ENCODE data around the gene SLC6A19.

SLC6A19 gene

DNA sequence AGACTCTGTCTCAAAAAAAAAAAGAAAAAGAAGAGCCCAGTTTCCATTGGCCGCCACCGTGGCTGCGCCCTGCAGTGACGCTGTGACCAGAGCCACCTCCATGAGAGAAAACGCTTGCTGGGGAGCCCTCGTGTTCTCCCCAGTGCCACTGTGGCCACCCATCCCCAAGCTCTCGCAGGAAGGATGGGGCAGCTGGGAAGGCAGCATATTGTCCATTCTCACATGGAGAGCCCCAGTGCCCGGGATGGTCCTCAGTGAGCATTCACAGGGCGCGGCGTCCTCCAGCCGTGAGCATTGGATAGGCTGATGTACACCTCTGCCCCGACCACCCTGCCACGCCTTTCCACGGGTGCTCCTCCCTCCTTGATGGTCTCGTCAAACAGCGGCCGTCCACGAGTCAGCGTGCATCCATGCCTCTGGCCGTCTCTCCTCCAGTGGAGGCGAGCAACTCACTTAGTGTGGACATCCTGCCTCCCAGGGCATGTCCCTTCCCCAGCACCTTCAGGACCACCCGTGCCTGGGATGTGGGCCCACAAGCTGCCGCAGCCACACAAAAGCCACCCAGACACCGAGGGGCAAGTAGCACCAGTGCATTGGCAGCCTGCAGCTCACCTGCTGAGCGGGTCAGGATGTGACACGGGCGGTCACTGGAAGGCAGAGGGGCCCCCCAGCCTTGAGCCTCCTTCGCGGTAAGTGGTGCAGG, 23.4 kb upstream of the SLC6A19 start (continued):
- no peak for TF ChIP-seq PRDM6 (tag by site-specific recombination; IDR thresholded peaks at IDR 0.05)
- TF ChIP-seq ZFHX2 (tag by site-specific recombination; conservative IDR thresholded peaks at IDR 0.05) = no peak
- TF ChIP-seq ZNF433 (tag by site-specific recombination; IDR thresholded peaks at IDR 0.05; ENCODE audit: low read depth) = no peak
- TF ChIP-seq, protein P1, sequence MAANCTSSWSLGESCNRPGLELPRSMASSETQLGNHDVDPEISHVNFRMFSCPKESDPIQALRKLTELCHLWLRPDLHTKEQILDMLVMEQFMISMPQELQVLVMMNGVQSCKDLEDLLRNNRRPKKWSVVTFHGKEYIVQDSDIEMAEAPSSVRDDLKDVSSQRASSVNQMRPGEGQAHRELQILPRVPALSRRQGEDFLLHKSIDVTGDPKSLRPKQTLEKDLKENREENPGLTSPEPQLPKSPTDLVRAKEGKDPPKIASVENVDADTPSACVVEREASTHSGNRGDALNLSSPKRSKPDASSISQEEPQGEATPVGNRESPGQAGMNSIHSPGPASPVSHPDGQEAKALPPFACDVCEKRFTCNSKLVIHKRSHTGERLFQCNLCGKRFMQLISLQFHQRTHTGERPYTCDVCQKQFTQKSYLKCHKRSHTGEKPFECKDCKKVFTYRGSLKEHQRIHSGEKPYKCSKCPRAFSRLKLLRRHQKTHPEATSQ (tag by site-specific recombination; IDR thresholded peaks at IDR 0.05) = no peak
- TF ChIP-seq ZNF292 (tag by site-specific recombination; IDR thresholded peaks at IDR 0.05; ENCODE audit: borderline replicate concordance, low read depth) = no peak
- no peak for TF ChIP-seq YY1 (tag by site-specific recombination; IDR thresholded peaks at IDR 0.05)
- no peak for TF ChIP-seq TRIM28 (IDR thresholded peaks at IDR 0.05; ENCODE audit: borderline replicate concordance, low read length)
- no peak for TF ChIP-seq SALL2 (tag by site-specific recombination; IDR thresholded peaks at IDR 0.05; ENCODE audit: borderline replicate concordance)
- TF ChIP-seq ZNF335 (tag by site-specific recombination; conservative IDR thresholded peaks at IDR 0.05) = no peak
- TF ChIP-seq ZNF768 (tag by site-specific recombination; IDR thresholded peaks at IDR 0.05) = no peak
- no peak for TF ChIP-seq ZNF112 (tag by site-specific recombination; IDR thresholded peaks at IDR 0.05)
- no peak for TF ChIP-seq ZNF169 (tag by site-specific recombination; IDR thresholded peaks at IDR 0.05)
- TF ChIP-seq ZNF266 (tag by site-specific recombination; IDR thresholded peaks at IDR 0.05; ENCODE audit: low read depth) = no peak

DNA sequence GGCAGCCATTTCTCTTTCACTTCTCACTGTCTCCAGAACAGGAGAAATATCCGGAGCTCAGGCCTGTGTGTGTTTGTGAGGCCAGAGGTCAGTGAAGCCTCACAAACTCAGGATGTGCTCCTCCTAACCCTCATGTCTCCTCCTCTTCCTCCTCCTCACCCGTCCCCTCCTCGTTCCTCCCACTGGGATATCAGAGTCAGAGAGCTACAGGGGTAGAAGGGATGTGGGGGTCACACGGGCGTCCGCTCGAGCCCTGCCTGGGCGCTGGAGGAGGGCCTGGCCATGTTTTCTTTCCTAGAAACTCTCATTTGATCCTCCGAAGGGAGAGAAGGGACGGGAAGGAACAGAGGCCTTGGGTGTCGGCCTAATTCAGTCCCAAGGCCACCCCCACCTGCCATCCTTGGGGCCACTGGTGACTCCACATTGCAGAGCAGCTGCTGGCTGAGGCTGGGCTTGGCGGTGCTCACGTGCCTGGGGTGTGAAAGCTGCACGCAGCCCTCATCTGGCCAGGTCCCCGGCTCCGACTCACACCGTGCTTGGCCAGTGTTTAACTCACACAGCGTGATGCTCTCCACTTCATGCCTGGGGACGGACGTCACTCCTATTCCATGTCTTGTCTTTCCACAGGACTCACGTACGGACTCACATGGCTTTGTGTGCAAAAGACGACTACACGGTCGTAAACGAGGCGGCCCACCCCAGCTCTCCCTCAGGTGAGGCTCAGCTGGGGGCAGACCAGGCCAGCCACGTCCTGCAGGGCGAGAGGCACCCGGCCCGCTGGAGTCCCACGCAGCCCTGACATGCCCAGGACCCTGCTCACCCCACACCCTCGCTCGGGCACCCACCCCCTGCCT, 22.6 kb upstream of the SLC6A19 start:
- Histone ChIP-seq H3K9me3 (ENCODE audit: control insufficient read depth, insufficient read depth, low read depth, low read length) (no peaks in the 10 kb centered on the region), H3K36me3 (ENCODE audit: control insufficient read depth in 2 of 2, insufficient read depth in 1 of 2, low read length in 2 of 2) (no peaks in the 10 kb centered on the region), H3K4me3 (ENCODE audit: low read depth, low read length) (no peak overlapping the region), H3K27ac (ENCODE audit: extremely low read depth, low read depth, low read length) (no peak overlapping the region), H3K4me1 (ENCODE audit: control insufficient read depth, insufficient read depth, low read length) (no peaks in the 10 kb centered on the region; the same call in 1 of the 2 replicates)
- ChIA-PET CTCF (interaction anchor here (1.6 kb wide), 1 partner anchor 11 kb away, joined by 5 read pairs; no protein-coding TSS in a partner anchor), POLR2A (no interaction called here)
- no peak for TF ChIP-seq ZNF561 (tag by site-specific recombination; IDR thresholded peaks at IDR 0.05; ENCODE audit: borderline replicate concordance)
- TF ChIP-seq ZNF621 (tag by site-specific recombination; IDR thresholded peaks at IDR 0.05) = no peak
- no peak for TF ChIP-seq ZNF391 (tag by site-specific recombination; IDR thresholded peaks at IDR 0.05; ENCODE audit: borderline replicate concordance, low read depth)
- no peak for TF ChIP-seq TRIM28 (IDR thresholded peaks at IDR 0.05; ENCODE audit: borderline replicate concordance, low read length)
- TF ChIP-seq HOXD13 (CRISPR knock-in tag; IDR thresholded peaks at IDR 0.05; ENCODE audit: borderline replicate concordance) = no peak
- no peak for TF ChIP-seq WT1 (tag by site-specific recombination; IDR thresholded peaks at IDR 0.05)
- no peak for TF ChIP-seq ZNF560 (tag by site-specific recombination; IDR thresholded peaks at IDR 0.05; ENCODE audit: borderline replicate concordance)
- TF ChIP-seq ZNF266 (tag by site-specific recombination; IDR thresholded peaks at IDR 0.05; ENCODE audit: low read depth) = no peak
- TF ChIP-seq ZNF398 (tag by site-specific recombination; IDR thresholded peaks at IDR 0.05) = no peak
- TF ChIP-seq ZFHX2 (tag by site-specific recombination; conservative IDR thresholded peaks at IDR 0.05) = no peak
- TF ChIP-seq ZNF341 (tag by site-specific recombination; IDR thresholded peaks at IDR 0.05; ENCODE audit: low read depth) = no peak
- TF ChIP-seq ZNF658 (tag by site-specific recombination; IDR thresholded peaks at IDR 0.05) = no peak
- TF ChIP-seq, protein P2, sequence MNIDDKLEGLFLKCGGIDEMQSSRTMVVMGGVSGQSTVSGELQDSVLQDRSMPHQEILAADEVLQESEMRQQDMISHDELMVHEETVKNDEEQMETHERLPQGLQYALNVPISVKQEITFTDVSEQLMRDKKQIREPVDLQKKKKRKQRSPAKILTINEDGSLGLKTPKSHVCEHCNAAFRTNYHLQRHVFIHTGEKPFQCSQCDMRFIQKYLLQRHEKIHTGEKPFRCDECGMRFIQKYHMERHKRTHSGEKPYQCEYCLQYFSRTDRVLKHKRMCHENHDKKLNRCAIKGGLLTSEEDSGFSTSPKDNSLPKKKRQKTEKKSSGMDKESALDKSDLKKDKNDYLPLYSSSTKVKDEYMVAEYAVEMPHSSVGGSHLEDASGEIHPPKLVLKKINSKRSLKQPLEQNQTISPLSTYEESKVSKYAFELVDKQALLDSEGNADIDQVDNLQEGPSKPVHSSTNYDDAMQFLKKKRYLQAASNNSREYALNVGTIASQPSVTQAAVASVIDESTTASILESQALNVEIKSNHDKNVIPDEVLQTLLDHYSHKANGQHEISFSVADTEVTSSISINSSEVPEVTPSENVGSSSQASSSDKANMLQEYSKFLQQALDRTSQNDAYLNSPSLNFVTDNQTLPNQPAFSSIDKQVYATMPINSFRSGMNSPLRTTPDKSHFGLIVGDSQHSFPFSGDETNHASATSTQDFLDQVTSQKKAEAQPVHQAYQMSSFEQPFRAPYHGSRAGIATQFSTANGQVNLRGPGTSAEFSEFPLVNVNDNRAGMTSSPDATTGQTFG (tag by site-specific recombination; IDR thresholded peaks at IDR 0.05; ENCODE audit: borderline replicate concordance) = no peak
- no peak for TF ChIP-seq SCRT2 (tag by site-specific recombination; IDR thresholded peaks at IDR 0.05)
- no peak for TF ChIP-seq ATF2 (tag by site-specific recombination; IDR thresholded peaks at IDR 0.05; ENCODE audit: low read depth)
